ENCODE data around the gene RERE. TPM values are rescaled to one million over a fixed set of nuclear protein-coding genes. Genes with fewer than 3 reads are reported as not detected.

Gene RERE
- total RNA-seq, 1 experiment from 2014 or later: 73.4 TPM

- no peaks in the 10 kb centered on the region for H3K79me2 ChIP-seq (ENCODE audit: low read depth)
- ChIA-PET CTCF (no interaction called here), POLR2A (ENCODE audit: unreplicated experiment) (no interaction called here)
- H3K27ac ChIP-seq: no peak within 1 kb of the TSS
- H4K20me1 ChIP-seq (ENCODE audit: insufficient read depth): no peaks in the 10 kb centered on the region
- H3K36me3 ChIP-seq (ENCODE audit: low read depth): no peaks in the 10 kb centered on the region
- no peak within 1 kb of the TSS for H3K4me2 ChIP-seq
- DNase-seq: peak in 1 of 2 experiments; percentile 29
- no peaks in the 10 kb centered on the region for H3K9me3 ChIP-seq (ENCODE audit: insufficient read depth, low read depth)
- H3K4me3 ChIP-seq: no peak within 1 kb of the TSS
- no peak within 1 kb of the TSS for H2AFZ ChIP-seq
- peaks cover 11% of the 10 kb centered on the region for H3K4me1 ChIP-seq (replicated peaks; ENCODE audit: insufficient read depth)
- TF ChIP-seq CTCF (conservative IDR thresholded peaks at IDR 0.05): no peak
- no peak for TF ChIP-seq EZH2 (IDR thresholded peaks at IDR 0.05; ENCODE audit: low read depth)
- H3F3A ChIP-seq (ENCODE audit: insufficient read depth, low read depth): no peaks in the 10 kb centered on the region
- no TSS peak for BruUV-seq (replicated peaks)
- H3K27me3 ChIP-seq (ENCODE audit: insufficient read depth, low read depth): no peaks in the 10 kb centered on the region
- no peaks in the 10 kb centered on the region for H3K9me2 ChIP-seq (ENCODE audit: insufficient read depth)
- intact Hi-C loops (cut with micrococcal nuclease; ENCODE audit: unreplicated experiment): no loop called here
Observed at GRCh38 chr1:8317647-8318381, 499.6 kb downstream of the RERE start, which contains the start of gene SLC45A1. Gene SLC45A1 (plus strand): TSS chr1:8318114. CDS start chr1:8324330, 6,216 bp downstream.

GRCh38 chr1:8315573-8316475 is 501.6 kb downstream of the RERE start:
- intact Hi-C loops (cut with micrococcal nuclease; ENCODE audit: unreplicated experiment): loop anchor here (2.0 kb wide), 2 partner anchors 33 to 341 kb away; no protein-coding TSS in a partner anchor
- POLR2A ChIA-PET (ENCODE audit: unreplicated experiment): interaction anchor here (0.6 to 1.1 kb wide), 3 partner anchors 27 to 298 kb away, joined by 3 to 4 read pairs (median 3); no protein-coding TSS in a partner anchor
- H3K4me1 ChIP-seq (replicated peaks; ENCODE audit: insufficient read depth): peaks cover 11% of the 10 kb centered on the region

More at GRCh38 chr1:8315573-8316475, 501.6 kb downstream of the RERE start:
- Histone ChIP-seq H2AFZ (no peak overlapping the region), H3K9me3 (ENCODE audit: insufficient read depth, low read depth) (no peaks in the 10 kb centered on the region), H3K36me3 (ENCODE audit: low read depth) (no peaks in the 10 kb centered on the region), H3K79me2 (ENCODE audit: low read depth) (no peaks in the 10 kb centered on the region), H3K9me2 (ENCODE audit: insufficient read depth) (no peaks in the 10 kb centered on the region), H3K27ac (no peak overlapping the region), H3K4me2 (no peak overlapping the region), H3K4me3 (no peak overlapping the region), H3F3A (ENCODE audit: insufficient read depth, low read depth) (no peaks in the 10 kb centered on the region), H3K27me3 (ENCODE audit: insufficient read depth, low read depth) (no peaks in the 10 kb centered on the region), H4K20me1 (ENCODE audit: insufficient read depth) (no peaks in the 10 kb centered on the region)
- no peak for DNase-seq
- TF ChIP-seq EZH2 (IDR thresholded peaks at IDR 0.05; ENCODE audit: low read depth) (no peak), CTCF (conservative IDR thresholded peaks at IDR 0.05) (no peak)
- no TSS peak for BruUV-seq (replicated peaks)
- CTCF ChIA-PET: interaction anchor here (0.5 to 1.9 kb wide), 9 partner anchors 13 to 411 kb away, joined by 3 to 9 read pairs (median 4); no protein-coding TSS in a partner anchor

Measured in PC-9 (cell line).